Subcutaneous adipose tissue (tissue), 4 donors: ENCODE results near the gene ANKRD23. TPM values are rescaled to one million over a fixed set of nuclear protein-coding genes. Genes with fewer than 3 reads are reported as not detected.

Source experiments
- CTCF ChIP-seq: fragments of 450-650 bp; IDR thresholded peaks from one replicate; pipeline ENCODE4 v1.5.1; 2016; ENCODE audit warnings: low read depth, mild to moderate bottlenecking, control low read depth, antibody characterized with exemption, moderate library complexity
- total RNA-seq, 4 donors: library from RNA; depleted of rRNA; stranded (reverse); fragments of >200 nt; gene quantifications; one replicate each; pipeline ENCODE4 v1.1.0, GENCODE V29; 2016

Gene ANKRD23
- total RNA-seq, 4 donors from 2014 or later: 1.7 to 4.3 (median 2.9) TPM; not detected in 1

- no peak for TF ChIP-seq CTCF
These were observed 5.2 kb downstream of the ANKRD23 start for GRCh38 chr2:96838345-96839292.

GRCh38 chr2:96837575-96837974 is 6.2 kb downstream of the ANKRD23 start:
- no peak for TF ChIP-seq CTCF

GRCh38 chr2:96835830-96836229 is 8.0 kb downstream of the ANKRD23 start:
- TF ChIP-seq CTCF: no peak

GRCh38 chr2:96832754-96833507 is 10.9 kb downstream of the ANKRD23 start:
- TF ChIP-seq CTCF: no peak

- TF ChIP-seq CTCF: no peak
These were observed 11.4 kb downstream of the ANKRD23 start for GRCh38 chr2:96832408-96832753.

GRCh38 chr2:96831679-96832078 is 12.1 kb downstream of the ANKRD23 start:
- TF ChIP-seq CTCF: no peak

GRCh38 chr2:96830044-96830562 is 13.7 kb downstream of the ANKRD23 start:
- TF ChIP-seq CTCF: no peak
